Measurements from ENCODE around the gene ZNF471. TPM values are rescaled to one million over a fixed set of nuclear protein-coding genes. Genes with fewer than 3 reads are reported as not detected.

The ZNF471 gene
- polyA plus RNA-seq, 1 donor from 2014 or later = 30.0 TPM

DNA sequence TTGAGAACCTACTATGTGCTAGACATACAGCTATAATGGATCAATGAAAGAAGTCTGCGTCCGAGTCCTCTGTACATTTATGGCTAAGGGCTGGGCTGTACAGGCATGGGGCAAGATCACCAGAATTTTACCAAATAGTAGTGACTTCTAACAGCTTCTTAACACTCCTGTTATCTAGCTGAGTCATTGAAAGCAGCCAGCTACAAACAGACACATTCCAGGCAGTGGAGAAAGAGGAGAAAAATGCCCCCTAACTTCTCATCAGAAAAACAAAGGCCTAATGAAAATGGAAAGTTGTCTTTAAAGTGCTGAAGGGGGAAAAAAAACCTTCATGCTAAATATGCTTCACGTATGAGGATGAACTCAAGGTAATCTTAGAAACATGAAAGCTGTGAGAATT is 16.3 kb upstream of the ZNF471 start:
- no peak overlapping the region for H2AFZ ChIP-seq (ENCODE audit: low read depth, low read length)
- H3K36me3 ChIP-seq (ENCODE audit: insufficient read depth, low read length) = no peaks in the 10 kb centered on the region
- H3K4me2 ChIP-seq (ENCODE audit: low read length) = no peak overlapping the region
- H3K27me3 ChIP-seq (ENCODE audit: insufficient read depth, low read depth, low read length) = no peaks in the 10 kb centered on the region
- no peaks in the 10 kb centered on the region for H4K20me1 ChIP-seq (ENCODE audit: insufficient read depth)
- peaks cover 10% of the 10 kb centered on the region for H3K9me3 ChIP-seq (ENCODE audit: low read length)
- H3K27ac ChIP-seq (ENCODE audit: low read length) = no peak overlapping the region
- no peaks in the 10 kb centered on the region for H3K9me2 ChIP-seq (ENCODE audit: insufficient read depth, low read length)
- H3K79me2 ChIP-seq (replicated peaks; ENCODE audit: insufficient read depth, low read length) = peaks cover 8% of the 10 kb centered on the region
- no peak overlapping the region for H3K4me3 ChIP-seq (ENCODE audit: low read length)
- no peaks in the 10 kb centered on the region for H3F3A ChIP-seq (ENCODE audit: insufficient read depth, low read length, poor library complexity, severe bottlenecking)
- H3K9ac ChIP-seq (ENCODE audit: low read length) = no peak overlapping the region
- TF ChIP-seq POLR2AphosphoS5 (IDR thresholded peaks at IDR 0.05) = no peak
- no peak for TF ChIP-seq EZH2 (IDR thresholded peaks at IDR 0.05; ENCODE audit: borderline replicate concordance, insufficient read depth, low read length, poor library complexity, severe bottlenecking)
- TF ChIP-seq RAD21 (conservative IDR thresholded peaks at IDR 0.05) = no peak
- TF ChIP-seq TAF1 (IDR thresholded peaks at IDR 0.05; ENCODE audit: low read depth) = no peak
- no peak for TF ChIP-seq CTCF (IDR thresholded peaks at IDR 0.05; ENCODE audit: poor library complexity, severe bottlenecking)
- TF ChIP-seq SMC3 (conservative IDR thresholded peaks at IDR 0.05; ENCODE audit: poor library complexity) = no peak
- TF ChIP-seq, protein P1, sequence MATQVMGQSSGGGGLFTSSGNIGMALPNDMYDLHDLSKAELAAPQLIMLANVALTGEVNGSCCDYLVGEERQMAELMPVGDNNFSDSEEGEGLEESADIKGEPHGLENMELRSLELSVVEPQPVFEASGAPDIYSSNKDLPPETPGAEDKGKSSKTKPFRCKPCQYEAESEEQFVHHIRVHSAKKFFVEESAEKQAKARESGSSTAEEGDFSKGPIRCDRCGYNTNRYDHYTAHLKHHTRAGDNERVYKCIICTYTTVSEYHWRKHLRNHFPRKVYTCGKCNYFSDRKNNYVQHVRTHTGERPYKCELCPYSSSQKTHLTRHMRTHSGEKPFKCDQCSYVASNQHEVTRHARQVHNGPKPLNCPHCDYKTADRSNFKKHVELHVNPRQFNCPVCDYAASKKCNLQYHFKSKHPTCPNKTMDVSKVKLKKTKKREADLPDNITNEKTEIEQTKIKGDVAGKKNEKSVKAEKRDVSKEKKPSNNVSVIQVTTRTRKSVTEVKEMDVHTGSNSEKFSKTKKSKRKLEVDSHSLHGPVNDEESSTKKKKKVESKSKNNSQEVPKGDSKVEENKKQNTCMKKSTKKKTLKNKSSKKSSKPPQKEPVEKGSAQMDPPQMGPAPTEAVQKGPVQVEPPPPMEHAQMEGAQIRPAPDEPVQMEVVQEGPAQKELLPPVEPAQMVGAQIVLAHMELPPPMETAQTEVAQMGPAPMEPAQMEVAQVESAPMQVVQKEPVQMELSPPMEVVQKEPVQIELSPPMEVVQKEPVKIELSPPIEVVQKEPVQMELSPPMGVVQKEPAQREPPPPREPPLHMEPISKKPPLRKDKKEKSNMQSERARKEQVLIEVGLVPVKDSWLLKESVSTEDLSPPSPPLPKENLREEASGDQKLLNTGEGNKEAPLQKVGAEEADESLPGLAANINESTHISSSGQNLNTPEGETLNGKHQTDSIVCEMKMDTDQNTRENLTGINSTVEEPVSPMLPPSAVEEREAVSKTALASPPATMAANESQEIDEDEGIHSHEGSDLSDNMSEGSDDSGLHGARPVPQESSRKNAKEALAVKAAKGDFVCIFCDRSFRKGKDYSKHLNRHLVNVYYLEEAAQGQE (IDR thresholded peaks at IDR 0.05; ENCODE audit: borderline replicate concordance) = no peak
- no peak for TF ChIP-seq MXI1 (conservative IDR thresholded peaks at IDR 0.05; ENCODE audit: poor library complexity, severe bottlenecking)
- TF ChIP-seq EP300 (conservative IDR thresholded peaks at IDR 0.05; ENCODE audit: poor library complexity, severe bottlenecking) = no peak

GRCh38 chr19:56504581-56504980 is 3.1 kb upstream of the ZNF471 start:
- Histone ChIP-seq H3K9ac (ENCODE audit: low read length) (no peak overlapping the region), H3K36me3 (ENCODE audit: insufficient read depth, low read length) (no peaks in the 10 kb centered on the region), H3K79me2 (replicated peaks; ENCODE audit: insufficient read depth, low read length) (peaks cover 7% of the 10 kb centered on the region), H3K9me3 (ENCODE audit: low read length) (peaks cover 5% of the 10 kb centered on the region), H3K4me2 (ENCODE audit: low read length) (no peak overlapping the region), H3K4me3 (ENCODE audit: low read length) (no peak overlapping the region), H3K27me3 (ENCODE audit: insufficient read depth, low read depth, low read length) (no peaks in the 10 kb centered on the region), H4K20me1 (ENCODE audit: insufficient read depth) (no peaks in the 10 kb centered on the region), H3K27ac (ENCODE audit: low read length) (no peak overlapping the region), H3F3A (ENCODE audit: insufficient read depth, low read length, poor library complexity, severe bottlenecking) (no peaks in the 10 kb centered on the region), H2AFZ (ENCODE audit: low read depth, low read length) (no peak overlapping the region), H3K9me2 (ENCODE audit: insufficient read depth, low read length) (no peaks in the 10 kb centered on the region)
- no peak for TF ChIP-seq CTCF (IDR thresholded peaks at IDR 0.05; ENCODE audit: poor library complexity, severe bottlenecking)
- TF ChIP-seq, protein P1 (IDR thresholded peaks at IDR 0.05; ENCODE audit: borderline replicate concordance) = no peak
